Suppressor macrophage (primary cell): ENCODE data around the gene RAB10.
A peak's percentile ranks its signal among the peaks of the same experiment; 100 is the strongest.
"Not testable (repeated sequence)": the region's sequence is repeated elsewhere in the genome, so short reads cannot be mapped to it uniquely, and the experiment has no call there.

ENCODE experiments used
- DNase-seq, 4 experiments: peaks; one replicate each; pipeline ENCODE4 v3.0.0-alpha.2; 2020 to 2022

Gene RAB10

DNA sequence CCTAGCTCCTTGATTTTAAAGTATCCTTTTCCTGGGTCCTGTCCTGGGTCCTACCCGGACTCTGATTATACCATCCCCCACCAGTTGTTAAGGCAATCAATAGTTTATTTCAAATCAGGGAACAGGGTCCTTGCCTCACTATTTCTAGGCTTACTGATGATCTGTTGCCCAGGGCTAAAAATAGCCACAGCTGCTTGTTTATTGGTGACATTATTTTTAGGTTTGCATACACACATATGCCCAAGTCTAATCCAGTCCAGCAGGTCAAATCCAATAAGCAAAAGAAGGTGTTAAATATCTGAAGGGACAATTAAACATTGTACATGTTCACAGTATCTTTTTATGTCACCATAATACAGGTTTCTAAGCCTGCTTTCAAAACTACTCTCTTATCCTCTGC, 66.0 kb downstream of the RAB10 start:
- DNase-seq: no peak

DNA sequence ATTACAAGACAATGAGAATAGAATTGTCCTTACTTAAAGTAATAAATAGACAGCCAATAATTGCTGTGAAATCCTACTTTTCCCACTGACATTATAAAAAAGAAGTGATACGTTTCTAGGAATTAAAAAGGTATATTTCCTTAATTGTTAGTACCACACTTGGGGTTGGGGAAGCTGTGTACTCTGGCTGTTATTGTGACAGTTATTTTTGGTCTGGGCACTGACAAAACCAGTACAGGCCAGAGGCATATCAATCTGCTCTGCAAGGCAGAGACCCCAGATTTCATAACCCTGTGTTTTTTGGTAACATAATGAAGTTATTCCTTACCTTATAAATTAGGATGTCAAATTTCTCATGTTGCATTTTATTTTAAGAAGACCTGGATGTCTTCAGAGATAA, 66.5 kb downstream of the RAB10 start:
- DNase-seq: no peak

DNA sequence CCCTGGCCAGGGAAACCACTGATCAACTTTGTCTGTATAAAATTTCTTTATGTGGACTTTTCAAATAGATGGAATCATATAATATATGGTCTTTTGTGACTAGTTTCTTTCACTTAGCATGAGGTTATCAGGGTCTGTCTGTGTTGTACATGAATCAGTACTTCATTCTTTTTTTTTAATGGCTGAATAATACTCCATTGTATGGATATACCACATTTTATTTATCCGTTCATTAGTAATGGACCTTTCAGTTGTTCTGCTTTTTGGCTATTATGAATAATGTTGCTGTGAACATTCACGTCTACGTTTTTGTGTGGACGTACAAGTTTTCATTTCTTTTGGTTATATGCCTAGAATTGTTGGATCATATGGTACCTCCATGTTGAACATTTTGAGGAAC, 69.9 kb downstream of the RAB10 start:
- no peak for DNase-seq

DNA sequence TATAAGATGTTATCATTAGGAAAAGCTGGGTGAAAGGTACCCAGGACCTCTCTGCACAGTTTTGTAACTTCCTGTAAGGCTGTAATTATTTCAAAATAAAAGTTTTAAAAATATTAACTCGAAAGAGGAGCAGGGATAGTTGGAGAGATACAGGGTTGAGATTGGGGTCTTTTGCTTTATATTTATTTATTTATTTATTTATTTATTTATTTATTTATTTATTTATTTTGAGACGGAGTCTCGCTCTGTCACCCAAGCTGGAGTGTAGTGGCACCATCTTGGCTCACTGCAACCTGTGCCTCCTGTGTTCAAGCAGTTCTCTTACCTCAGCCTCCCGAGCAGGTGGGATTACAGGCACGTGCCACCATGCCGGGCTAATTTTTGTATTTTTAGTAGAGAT, 74.8 kb downstream of the RAB10 start:
- DNase-seq: not testable (repeated sequence)

DNA sequence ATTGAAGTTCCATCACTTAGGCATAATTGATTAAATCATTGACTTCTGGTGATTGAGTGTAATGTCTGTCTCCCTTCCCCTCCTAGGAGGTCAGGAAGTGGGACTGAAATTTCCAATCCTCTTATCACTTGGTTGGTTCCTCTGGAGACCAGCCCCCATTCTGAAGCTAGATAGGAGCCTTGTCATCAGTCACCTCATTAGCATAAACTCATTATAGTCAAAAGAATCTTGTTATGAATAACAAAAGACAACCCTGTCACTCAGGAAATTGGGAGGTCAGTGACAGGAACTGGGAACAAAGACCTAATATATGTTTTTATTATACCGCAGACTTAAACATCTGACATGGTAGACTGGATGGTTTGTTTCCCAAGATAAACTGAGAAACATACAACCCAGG, 78.3 kb downstream of the RAB10 start:
- no peak for DNase-seq

DNA sequence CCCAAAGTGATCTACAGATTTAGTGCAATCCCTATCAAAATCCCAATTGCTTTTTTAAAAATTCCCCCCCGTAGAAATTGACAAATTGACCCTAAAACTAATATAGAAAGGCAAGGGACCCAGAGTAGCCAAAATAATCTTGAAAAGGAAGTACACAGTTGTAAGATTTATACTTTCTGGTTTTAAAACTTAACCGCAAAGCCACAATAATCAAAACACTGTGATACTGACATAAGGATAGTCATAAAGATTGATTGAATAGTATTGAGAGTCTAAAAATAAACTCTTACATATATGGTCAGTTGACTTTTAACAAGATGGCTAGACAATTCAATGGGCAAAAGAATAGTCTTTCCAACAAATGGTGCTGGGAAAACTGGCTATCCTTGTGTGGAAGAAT, 80.3 kb downstream of the RAB10 start:
- DNase-seq: no peak

DNA sequence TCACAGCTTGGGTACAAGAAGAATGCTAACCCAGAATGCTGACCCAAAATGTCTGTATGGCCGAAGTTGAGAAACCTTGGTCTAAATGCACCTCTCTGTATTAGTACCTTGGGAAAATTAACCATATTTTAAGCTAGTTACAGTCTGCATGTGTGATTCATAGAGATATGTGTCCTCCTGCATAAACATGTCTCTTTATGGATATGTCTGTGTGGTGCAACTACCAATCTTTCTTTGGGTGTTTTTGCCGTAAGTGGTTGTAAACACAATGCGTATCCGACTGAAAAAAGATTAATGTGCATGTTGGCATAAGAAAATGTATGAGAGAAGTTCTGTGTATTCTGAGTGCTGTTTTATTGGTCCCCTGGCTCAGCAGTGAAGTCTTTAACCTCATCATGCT, 84.8 kb downstream of the RAB10 start:
- no peak for DNase-seq

DNA sequence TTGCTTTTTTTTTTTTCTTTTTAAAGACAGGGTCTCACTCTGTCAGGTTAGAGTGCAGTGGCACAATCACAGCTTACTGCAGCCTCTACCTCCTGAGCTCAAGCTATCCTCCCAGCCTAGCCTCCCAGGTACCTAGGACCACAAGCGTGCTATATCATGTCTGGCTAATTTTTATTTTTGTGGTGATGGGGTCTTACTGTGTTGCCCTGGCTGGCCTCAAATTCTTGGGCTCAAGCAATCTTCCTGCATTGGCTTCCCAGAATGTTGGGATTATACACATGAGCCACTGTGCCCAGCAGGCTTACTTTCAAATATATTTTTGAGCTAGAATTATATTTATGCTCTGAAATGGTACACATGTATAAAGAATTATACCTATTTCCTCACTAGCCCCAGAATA, 85.6 kb downstream of the RAB10 start:
- no peak for DNase-seq

DNA sequence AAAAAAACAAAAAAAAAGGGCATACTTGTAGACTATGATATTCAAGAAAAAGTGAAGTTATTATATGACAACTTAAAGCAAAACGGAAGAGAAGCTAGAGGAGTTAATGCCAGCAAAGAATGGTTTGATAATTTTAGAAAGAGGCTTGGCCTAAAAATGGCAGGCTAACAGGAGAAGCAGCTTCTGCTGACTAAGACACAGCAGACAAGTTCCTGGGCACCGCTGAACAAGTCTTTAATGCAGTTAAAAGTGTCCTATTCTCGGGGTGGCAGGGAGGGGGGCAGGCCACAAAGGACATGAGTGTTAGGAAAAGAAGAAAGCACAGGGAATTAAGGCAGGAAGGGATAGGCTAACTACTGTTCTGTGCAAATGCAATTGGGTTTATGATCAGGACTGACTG, 88.7 kb downstream of the RAB10 start:
- DNase-seq: no peak

DNA sequence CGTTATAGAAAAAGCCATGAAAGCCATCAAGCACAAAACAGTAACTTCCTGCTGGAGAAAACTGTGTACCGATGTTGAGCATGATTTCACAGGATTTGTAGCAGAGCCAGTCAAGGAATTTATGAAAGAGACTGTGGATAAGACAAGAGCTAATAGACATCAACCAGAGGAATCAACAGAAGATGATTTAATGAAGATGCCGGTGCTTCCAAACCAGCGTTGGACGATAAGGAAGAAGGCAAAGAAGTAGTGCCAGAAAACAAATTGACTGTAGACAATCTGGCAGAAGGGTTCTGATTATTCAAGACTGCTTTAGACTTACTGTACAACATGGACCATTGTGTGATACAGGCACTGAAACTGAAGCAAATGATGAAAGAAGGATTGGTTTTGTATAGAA, 89.5 kb downstream of the RAB10 start:
- DNase-seq: no peak

DNA sequence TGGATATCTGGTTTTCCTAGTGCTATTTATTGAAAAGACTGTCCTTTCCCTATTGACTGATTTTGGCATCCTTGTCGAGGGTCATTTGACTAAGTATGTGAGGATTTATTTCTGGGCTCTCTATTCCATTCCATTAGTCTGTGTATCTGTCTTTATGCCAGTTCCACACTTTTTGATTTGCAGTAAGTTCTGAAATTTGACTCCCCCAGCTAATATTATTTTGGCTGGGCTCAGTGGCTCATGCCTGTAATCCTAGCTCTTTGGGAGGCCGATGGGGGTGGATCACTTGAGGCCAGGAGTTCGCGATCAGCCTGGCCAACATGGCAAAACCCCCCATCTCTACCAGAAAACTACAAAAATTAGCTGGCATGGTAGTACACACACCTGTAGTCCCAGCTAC, 92.2 kb downstream of the RAB10 start:
- no peak for DNase-seq

DNA sequence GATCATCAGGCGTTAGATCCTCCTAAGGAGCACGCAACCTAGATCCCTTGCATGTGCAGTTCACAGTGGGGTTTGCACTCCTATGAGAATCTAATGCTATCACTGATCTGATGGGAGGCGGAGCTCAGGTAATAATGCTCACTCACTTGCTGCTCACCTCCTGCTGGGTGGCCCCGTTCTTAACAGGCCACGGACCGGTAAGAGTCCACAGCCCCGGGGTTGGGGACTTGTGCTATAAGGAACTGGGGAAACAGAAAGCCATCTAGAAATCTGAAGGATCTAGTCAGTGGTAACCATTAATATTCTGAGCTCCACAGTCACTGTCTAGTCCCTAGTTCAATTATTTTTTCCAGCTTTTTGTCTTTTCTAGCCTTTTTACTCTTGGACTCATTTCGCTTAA, 94.3 kb downstream of the RAB10 start:
- no peak for DNase-seq

DNA sequence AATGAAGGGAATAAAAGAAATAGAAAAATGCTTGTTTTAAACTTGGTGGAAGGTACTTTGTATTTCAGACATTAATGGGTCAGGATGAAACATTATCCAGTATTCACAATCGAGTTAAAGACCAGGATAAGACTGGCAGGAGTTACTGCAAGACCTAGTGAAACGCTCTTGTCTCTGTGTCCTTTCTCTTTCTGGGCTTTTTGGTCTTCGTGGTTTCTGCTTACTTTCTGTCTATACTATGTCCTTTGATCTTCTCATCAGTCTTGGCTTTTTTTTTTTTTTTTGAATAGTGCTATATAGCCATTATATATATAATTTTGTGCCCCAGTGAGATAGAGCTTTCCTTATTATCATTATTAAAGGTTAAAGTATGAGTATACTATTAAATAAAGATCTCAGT, 96.9 kb downstream of the RAB10 start:
- DNase-seq: no peak

DNA sequence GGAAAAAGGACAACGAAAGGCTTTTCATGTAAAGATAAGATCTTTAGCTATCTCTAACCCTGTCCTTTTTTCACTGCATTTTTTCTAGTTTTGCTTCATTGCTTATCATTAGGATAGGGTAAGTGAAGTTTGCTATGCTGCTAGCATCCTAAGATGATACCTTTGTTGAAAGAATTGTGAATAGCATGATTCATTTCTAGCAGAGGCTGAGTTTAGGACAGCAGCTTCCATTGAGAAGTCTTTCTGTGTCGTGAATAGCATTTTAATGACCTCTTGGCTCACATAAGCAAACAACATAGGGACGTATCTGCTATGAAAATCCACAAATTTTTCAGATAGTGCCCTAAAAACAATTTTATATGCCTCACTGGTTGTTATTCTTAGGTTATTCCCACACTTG, 102.6 kb downstream of the RAB10 start:
- DNase-seq: no peak

DNA sequence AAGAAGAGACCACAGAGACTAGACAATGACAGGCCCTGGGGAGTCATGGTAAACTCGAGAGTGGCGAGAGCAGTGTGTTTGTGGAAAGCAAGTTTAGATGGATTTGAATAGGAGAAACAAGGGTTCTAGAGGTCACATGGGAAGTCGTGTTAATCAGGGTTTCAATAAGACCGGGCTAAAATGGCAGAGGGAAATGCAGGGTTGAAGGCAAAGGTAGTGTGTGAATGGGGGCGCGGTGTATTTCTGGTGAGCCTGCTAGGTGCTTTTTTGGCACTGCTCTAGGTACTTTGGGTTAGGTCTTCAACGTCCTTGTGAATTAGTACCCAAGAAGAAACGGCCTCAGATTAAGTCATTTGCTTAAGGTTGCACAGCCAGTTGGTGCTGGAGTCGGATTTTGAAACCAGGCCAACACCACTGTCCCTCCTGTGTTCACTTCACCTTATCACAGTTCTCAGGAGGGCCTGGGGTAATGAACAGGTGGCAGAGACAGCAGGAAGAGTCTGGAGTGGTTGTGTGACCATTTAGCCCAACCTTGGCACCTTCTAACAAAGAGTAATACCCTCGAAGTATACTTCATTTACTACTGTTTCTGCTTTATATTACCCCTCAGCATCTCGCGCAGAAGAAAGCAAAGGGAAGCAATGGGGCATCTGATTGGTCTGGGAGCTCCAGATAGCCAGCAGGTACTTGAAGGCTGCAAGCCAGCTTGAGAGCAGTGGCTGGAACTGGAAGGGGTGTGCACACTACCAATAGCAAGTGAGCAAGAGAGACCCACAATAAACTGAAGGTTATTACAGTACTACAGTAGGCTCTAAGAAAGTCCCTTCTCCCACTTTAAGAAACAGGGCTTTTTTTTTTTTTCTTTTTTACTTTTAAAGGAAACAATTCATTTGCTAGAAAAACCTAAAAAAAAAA, 105.6 kb downstream of the RAB10 start:
- peak in 1 of 4 experiments; percentile 12 for DNase-seq

DNA sequence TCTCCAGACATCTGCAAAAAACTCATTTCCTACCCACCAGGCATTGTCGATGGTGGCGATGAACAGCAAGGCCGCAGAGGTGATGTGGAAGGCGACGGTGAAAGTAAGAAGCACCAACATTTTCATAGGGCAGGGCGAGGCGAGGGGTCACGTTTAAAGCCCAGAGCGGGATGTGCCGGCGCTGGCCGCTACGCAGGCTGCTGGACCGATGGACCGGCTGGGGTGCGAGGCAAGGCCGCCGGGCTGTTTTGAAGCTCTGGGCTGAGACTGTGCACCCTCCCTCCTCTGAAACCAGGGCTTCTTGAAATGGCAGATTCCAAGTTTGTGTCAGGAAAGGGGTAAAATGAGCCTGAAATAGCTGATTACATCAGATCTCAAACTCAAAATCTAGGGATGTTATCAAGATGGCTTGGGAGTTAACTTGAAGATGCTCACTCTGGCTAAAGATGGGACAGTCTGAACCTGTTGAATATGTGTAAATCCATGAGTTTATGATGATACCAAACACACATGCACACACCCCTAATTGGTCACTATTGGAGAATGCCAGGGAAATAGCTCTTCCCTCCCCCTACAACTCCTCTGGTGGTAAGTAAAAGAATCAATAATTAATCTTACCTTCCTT, 107.4 kb downstream of the RAB10 start:
- no peak for DNase-seq

DNA sequence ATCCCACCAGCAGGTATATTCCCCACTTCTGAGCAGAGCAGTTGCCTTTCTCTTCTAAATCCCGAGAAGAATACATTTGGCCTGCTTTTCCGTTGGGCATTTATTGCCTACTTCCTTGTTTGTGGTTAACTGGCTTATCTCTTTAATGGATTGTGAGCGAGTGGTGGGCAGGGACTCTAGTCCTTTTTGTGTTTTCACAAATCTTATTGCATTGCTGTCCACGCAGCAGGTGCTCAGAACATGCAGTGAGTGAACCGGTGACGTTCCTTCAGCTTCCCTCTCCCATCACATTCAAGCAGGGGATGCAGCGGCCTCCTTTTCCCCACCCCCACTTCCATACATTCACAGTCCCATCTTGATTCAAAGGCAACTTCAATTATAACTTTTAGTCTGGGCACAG, 110.1 kb downstream of the RAB10 start:
- peak in 2 of 4 experiments; percentile 13 to 23 for DNase-seq

DNA sequence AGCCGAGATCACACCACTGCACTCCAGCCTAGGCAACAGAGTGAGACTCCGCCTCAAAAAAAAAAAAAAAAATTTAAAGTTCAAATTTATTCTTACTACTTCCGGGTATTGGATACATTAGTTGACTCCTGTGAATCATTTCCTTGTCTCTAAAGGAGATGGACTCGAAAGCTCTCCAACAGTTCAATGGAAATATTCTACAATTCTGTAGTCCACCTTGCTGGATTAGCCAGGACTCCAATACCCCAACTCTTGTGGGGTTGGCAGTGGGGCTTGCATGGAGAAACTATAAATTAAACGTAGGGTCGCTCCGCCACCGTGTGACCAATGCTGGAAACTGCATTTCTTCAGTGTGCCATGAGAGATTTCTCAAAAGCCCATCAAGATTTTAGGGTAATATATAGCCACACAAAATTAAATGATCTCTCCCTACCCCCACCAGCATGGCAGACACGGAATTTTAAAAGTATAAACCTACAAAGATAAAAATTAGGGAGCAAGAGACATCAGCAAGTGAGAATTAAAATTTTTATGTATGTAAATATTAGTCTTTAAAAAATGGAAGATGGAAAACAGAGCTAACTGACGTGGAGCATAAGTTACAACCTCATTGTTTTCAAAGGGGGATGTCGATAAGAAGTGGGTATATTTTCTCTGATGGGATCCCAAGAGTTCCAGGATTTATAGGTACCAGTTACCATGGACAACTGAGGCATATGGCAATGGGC, 111.2 kb downstream of the RAB10 start:
- DNase-seq: peak; percentile 68 to 80 (median 80)

DNA sequence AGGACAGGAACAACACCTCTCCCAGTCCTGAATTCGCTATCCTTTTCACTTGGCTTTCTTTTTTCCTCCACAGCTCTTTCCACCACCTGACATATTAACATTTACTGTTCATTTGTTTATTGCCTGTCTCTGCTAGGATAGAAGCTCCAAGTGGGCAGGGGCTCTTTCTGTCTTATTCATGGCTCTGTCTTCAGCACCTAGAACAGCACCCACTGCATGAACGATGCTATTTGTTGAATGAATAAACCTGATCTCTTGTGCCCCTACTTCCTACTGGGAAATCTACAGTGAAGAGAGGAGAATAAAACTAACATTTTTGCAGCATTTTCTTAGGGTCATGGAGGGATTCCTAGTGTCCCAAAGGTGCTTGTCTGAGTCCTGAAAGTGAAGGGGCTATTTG, 114.6 kb downstream of the RAB10 start:
- no peak for DNase-seq

DNA sequence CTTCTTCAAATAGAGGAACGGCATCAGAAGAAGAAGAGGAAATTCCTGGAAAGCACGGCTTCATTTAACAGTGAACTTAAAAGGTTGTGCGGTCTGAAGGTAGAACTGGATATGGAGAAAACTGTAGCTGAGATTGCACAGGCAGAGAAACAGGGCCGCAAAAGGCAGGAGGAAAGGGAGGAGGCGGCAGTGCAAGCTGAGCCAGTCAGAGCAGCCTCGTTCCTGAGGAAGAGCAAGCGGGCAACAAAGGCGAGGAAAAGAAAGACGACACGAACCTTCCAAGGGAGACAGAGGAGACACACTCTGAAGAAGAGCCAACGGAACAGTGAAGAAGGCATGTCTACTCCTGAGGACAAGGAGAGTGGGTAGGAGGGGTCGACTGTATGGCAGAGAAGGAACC, 116.4 kb downstream of the RAB10 start:
- no peak for DNase-seq

DNA sequence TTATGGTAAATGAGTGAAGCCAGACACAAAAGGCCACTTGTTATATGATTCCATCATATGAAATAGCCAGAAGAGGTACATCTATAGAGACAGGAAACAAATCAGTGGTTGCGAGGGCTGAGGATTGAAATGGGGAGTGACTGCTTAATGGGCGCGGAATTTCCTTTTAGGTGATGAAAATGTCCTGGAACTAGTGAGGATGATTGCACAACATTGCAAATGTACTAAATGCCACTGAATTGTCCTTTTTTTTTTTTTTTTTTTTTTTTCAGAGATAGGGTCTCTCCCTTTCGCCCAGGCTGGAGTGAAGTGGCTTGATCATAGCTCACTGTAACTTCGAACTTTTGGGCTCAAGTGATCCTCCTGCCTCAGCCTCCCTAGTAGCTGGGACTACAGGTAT, 123.7 kb downstream of the RAB10 start:
- DNase-seq: no peak

DNA sequence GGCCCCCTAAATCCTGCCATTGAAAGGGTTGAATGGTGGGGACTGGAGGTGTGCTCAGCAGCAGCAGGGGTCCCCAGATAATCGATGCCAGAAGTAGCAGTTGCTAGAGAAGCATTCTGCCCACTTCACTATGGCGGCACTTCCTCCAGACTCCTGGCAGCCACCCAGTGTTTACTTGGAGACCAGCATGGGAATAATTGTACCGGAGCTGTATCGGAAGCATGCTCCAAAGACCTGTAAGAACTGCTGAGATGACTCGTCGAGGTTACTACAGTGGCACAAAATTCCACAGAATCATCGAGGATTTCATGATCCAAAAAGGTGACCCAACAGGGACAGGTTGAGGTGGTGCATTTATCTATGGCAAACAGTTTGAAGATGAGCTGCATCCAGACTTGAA, 128.0 kb downstream of the RAB10 start:
- DNase-seq: no peak

DNA sequence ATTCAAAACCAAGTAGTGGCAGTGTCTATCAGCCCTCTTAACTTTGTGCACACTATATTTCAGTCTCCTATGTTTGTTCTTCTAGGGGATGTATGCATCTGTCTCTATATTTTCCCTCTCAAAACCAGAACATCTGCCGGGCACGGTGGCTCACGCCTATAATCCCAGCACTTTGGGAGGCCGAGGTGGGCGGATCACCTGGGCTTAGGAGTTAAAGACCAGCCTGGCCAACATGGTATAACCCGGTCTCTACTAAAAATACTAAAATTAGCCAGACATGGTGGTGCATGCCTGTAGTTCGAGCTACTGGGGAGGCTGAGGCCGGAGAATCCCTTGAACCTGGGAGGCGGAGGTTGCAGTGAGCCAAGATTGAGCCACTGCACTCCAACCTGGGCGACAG, 129.1 kb downstream of the RAB10 start:
- DNase-seq: no peak

DNA sequence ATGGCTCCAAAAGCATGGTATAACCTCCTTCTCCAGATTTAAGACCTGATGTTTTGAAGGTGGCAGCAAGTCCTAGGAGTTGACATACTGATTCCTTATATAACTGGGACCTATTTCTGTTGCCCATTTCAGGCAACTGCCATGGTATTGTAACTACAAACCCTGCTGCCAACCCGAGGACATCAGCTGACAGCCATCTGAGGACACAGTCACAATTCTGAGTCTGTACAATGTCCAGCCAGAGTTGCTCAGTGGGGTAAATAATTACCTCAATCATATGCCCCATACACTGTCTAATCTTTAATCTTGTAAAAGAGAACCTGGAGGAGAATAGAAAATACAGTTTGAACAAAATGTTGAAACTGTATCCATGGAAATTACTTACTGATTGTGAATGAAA, 130.3 kb downstream of the RAB10 start:
- DNase-seq: no peak
